ENCODE measurements around the gene LRP11.
"Not testable (repeated sequence)": the region's sequence is repeated elsewhere in the genome, so short reads cannot be mapped to it uniquely, and the experiment has no call there.

The LRP11 gene, protein sequence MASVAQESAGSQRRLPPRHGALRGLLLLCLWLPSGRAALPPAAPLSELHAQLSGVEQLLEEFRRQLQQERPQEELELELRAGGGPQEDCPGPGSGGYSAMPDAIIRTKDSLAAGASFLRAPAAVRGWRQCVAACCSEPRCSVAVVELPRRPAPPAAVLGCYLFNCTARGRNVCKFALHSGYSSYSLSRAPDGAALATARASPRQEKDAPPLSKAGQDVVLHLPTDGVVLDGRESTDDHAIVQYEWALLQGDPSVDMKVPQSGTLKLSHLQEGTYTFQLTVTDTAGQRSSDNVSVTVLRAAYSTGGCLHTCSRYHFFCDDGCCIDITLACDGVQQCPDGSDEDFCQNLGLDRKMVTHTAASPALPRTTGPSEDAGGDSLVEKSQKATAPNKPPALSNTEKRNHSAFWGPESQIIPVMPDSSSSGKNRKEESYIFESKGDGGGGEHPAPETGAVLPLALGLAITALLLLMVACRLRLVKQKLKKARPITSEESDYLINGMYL
- long read RNA-seq, transcript LRP11-201 (7 exons, 3,260 nt) = major isoform, 9 of 15 reads
- long read RNA-seq, partial matches to known transcripts = 1 of 15 reads
- long read RNA-seq, other reads (novel, unspliced or antisense) = 5 of 15 reads

- TF ChIP-seq POLR2AphosphoS5 (IDR thresholded peaks at IDR 0.05; ENCODE audit: low read depth) (no peak), CTCF (IDR thresholded peaks at IDR 0.05; ENCODE audit: insufficient read depth, low read length) (no peak), GABPA (IDR thresholded peaks at IDR 0.05; ENCODE audit: low read depth) (no peak), SPI1 (IDR thresholded peaks at IDR 0.05; ENCODE audit: borderline replicate concordance, low read depth) (no peak)
- TF ChIP-seq, protein P1, sequence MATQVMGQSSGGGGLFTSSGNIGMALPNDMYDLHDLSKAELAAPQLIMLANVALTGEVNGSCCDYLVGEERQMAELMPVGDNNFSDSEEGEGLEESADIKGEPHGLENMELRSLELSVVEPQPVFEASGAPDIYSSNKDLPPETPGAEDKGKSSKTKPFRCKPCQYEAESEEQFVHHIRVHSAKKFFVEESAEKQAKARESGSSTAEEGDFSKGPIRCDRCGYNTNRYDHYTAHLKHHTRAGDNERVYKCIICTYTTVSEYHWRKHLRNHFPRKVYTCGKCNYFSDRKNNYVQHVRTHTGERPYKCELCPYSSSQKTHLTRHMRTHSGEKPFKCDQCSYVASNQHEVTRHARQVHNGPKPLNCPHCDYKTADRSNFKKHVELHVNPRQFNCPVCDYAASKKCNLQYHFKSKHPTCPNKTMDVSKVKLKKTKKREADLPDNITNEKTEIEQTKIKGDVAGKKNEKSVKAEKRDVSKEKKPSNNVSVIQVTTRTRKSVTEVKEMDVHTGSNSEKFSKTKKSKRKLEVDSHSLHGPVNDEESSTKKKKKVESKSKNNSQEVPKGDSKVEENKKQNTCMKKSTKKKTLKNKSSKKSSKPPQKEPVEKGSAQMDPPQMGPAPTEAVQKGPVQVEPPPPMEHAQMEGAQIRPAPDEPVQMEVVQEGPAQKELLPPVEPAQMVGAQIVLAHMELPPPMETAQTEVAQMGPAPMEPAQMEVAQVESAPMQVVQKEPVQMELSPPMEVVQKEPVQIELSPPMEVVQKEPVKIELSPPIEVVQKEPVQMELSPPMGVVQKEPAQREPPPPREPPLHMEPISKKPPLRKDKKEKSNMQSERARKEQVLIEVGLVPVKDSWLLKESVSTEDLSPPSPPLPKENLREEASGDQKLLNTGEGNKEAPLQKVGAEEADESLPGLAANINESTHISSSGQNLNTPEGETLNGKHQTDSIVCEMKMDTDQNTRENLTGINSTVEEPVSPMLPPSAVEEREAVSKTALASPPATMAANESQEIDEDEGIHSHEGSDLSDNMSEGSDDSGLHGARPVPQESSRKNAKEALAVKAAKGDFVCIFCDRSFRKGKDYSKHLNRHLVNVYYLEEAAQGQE (IDR thresholded peaks at IDR 0.05; ENCODE audit: insufficient replicate concordance, low read depth) = peak; percentile 89
- DNase-seq (ENCODE audit: low read depth in 1 of 2, low spot score in 1 of 2) = peak; percentile 51 to 71
- H3K27ac ChIP-seq (replicated peaks) = no peak within 1 kb of the TSS; the same call in 1 of the 2 replicates
- no peaks in the 10 kb centered on the region for H3K27me3 ChIP-seq (ENCODE audit: insufficient read depth, poor library complexity, severe bottlenecking)
- H3K4me3 ChIP-seq (replicated peaks; ENCODE audit: insufficient read depth, low read length) = peak within 1 kb of the TSS; percentile 71
These were observed at the start of gene LRP11 for GRCh38 chr6:149863698-149864577. LRP11 (minus strand) TSS chr6:149864359; CDS start chr6:149864020, 339 bp downstream.

GRCh38 chr6:149913540-149914240, 49.5 kb upstream of the LRP11 start:
- H3K27me3 ChIP-seq (ENCODE audit: insufficient read depth, poor library complexity, severe bottlenecking) = peaks cover 2% of the 10 kb centered on the region
- TF ChIP-seq GABPA (IDR thresholded peaks at IDR 0.05; ENCODE audit: low read depth) (no peak), POLR2AphosphoS5 (IDR thresholded peaks at IDR 0.05; ENCODE audit: low read depth) (no peak), SPI1 (IDR thresholded peaks at IDR 0.05; ENCODE audit: borderline replicate concordance, low read depth) (no peak), CTCF (IDR thresholded peaks at IDR 0.05; ENCODE audit: insufficient read depth, low read length) (no peak)
- TF ChIP-seq, protein P1 (IDR thresholded peaks at IDR 0.05; ENCODE audit: insufficient replicate concordance, low read depth) = no peak

DNA sequence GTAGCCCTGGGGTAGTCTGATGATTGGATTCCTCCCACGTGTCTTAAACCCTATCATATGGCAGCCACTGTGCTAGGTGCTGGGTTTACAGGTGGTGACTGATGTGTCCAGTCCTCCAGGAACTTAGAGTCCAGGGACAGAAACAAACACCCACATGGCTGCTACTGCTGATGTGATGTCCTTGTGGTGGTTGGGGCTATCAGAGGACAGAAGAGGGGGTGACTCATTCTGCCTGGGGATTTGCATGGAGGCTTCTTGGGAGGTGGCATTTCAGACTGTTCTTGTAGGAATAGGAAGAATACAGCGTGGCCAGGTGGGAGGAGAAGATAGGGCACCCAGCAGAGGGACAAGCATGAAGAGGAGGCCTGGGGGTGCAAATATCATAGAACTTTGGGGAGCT, 48.9 kb upstream of the LRP11 start:
- Histone ChIP-seq H3K27me3 (ENCODE audit: insufficient read depth, poor library complexity, severe bottlenecking) (peaks cover 2% of the 10 kb centered on the region), H3K27ac (replicated peaks) (no peak overlapping the region), H3K4me3 (replicated peaks; ENCODE audit: insufficient read depth, low read length) (no peak overlapping the region)
- TF ChIP-seq, protein P1 (IDR thresholded peaks at IDR 0.05; ENCODE audit: insufficient replicate concordance, low read depth) = no peak
- no peak for TF ChIP-seq CTCF (IDR thresholded peaks at IDR 0.05; ENCODE audit: insufficient read depth, low read length)
- no peak for TF ChIP-seq POLR2AphosphoS5 (IDR thresholded peaks at IDR 0.05; ENCODE audit: low read depth)
- no peak for TF ChIP-seq GABPA (IDR thresholded peaks at IDR 0.05; ENCODE audit: low read depth)
- no peak for TF ChIP-seq SPI1 (IDR thresholded peaks at IDR 0.05; ENCODE audit: borderline replicate concordance, low read depth)
- no peak for DNase-seq (ENCODE audit: low read depth in 1 of 2, low spot score in 1 of 2)

More at GRCh38 chr6:149913540-149914240, 49.5 kb upstream of the LRP11 start:
- DNase-seq (ENCODE audit: low read depth in 1 of 2, low spot score in 1 of 2) = no peak
- H3K27ac ChIP-seq (replicated peaks) = no peak overlapping the region
- H3K4me3 ChIP-seq (replicated peaks; ENCODE audit: insufficient read depth, low read length) = no peak overlapping the region

DNA sequence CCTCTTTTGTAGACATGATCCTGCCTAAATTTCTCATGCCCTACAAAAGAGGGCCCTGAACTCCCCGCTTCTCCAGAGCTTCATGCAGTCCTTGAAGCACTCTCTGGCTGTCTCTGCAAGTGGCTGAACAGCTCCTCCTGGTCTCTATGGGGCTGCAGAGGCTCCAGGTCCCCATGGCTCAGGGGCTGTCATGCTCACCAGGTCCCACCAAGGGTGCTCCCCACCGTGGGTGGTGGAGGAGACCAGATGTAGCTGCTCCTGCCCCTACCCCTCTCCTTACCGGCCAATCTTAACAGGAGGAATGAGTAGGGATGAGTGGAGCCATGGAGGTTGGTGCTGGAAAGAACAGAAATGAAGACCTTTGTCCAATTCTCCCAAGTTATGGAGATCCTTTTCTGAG, 48.5 kb upstream of the LRP11 start:
- H3K4me3 ChIP-seq (replicated peaks; ENCODE audit: insufficient read depth, low read length); DNase-seq (ENCODE audit: low read depth in 1 of 2, low spot score in 1 of 2); H3K27me3 ChIP-seq (ENCODE audit: insufficient read depth, poor library complexity, severe bottlenecking); H3K27ac ChIP-seq (replicated peaks): not testable (repeated sequence)

Measured in HL-60 (cell line).